ENCODE measurements around the gene RUFY3. TPM values are rescaled to one million over a fixed set of nuclear protein-coding genes. Genes with fewer than 3 reads are reported as not detected.
A peak's percentile ranks its signal among the peaks of the same experiment; 100 is the strongest.

RUFY3 gene
- total RNA-seq, 1 donor from 2014 or later: 92.4 TPM

DNA sequence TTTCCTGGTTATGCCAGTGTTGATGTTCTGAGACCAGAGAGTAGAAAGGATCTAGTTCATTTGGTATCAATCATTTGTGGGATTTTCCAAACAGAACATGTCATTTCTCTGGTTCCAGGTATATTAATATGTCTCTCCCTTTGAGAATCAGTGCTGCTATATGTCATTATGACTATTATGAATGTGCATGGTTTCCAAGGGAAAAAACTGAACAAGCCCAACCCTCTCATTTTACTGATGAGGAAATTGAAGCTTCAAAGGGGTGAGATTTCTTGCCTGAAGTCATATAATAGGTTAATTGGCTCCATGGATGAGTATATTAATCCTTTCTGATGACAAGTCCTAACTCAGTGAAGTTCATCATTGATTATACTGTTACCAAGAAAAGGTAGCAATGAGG is 31.9 kb downstream of the RUFY3 start:
- intact Hi-C loops (cut with DNase I): no loop called here
- DNase-seq (no peak), ATAC-seq (no peak)
- Histone ChIP-seq H3K4me1 (no peaks in the 10 kb centered on the region), H3K36me3 (no peaks in the 10 kb centered on the region), H3K27me3 (ENCODE audit: low read depth) (no peaks in the 10 kb centered on the region), H3K27ac (no peak overlapping the region), H3K9me3 (no peaks in the 10 kb centered on the region), H3K4me3 (no peak overlapping the region)
- TF ChIP-seq, protein P1, sequence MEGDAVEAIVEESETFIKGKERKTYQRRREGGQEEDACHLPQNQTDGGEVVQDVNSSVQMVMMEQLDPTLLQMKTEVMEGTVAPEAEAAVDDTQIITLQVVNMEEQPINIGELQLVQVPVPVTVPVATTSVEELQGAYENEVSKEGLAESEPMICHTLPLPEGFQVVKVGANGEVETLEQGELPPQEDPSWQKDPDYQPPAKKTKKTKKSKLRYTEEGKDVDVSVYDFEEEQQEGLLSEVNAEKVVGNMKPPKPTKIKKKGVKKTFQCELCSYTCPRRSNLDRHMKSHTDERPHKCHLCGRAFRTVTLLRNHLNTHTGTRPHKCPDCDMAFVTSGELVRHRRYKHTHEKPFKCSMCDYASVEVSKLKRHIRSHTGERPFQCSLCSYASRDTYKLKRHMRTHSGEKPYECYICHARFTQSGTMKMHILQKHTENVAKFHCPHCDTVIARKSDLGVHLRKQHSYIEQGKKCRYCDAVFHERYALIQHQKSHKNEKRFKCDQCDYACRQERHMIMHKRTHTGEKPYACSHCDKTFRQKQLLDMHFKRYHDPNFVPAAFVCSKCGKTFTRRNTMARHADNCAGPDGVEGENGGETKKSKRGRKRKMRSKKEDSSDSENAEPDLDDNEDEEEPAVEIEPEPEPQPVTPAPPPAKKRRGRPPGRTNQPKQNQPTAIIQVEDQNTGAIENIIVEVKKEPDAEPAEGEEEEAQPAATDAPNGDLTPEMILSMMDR (IDR thresholded peaks at IDR 0.05): no peak

GRCh38 chr4:70754470-70754869 is 32.7 kb downstream of the RUFY3 start:
- Histone ChIP-seq H3K27me3 (ENCODE audit: low read depth) (no peaks in the 10 kb centered on the region), H3K27ac (no peak overlapping the region), H3K4me1 (peaks cover 2% of the 10 kb centered on the region), H3K9me3 (no peaks in the 10 kb centered on the region), H3K4me3 (no peak overlapping the region), H3K36me3 (no peaks in the 10 kb centered on the region)
- intact Hi-C loops (cut with DNase I): no loop called here
- TF ChIP-seq, protein P1 (IDR thresholded peaks at IDR 0.05): no peak
- ATAC-seq (no peak), DNase-seq (no peak)

DNA sequence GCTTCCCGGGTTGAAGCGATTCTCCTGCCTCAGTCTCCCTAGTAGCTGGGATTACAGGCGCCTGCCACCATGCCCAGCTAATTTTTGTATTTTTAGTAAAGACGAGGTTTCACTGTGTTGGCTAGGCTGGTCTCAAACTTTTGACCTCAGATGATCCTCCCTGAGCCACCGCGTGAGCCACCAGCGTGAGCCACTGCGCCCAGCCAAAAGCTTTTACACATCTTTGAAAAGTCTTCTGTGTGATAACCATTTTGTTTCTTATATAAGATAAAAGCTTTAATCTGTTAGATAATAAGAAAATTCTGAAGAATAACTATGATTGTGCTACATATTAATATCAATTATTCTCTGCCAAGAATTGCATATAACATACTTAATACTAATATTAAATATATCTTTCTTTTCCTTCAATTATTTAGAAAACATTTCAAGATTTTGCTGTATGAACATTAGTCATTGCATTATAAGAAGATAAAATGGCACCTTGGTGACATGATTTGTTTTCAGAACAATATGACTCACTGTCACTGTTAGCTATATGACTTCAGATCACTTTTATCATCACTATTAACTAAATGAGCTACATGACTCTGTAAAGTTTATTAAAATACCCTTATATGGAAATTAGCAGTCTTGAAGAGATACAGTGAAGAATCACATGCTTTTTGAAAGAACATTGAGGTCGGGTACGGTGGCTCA is 33.4 kb downstream of the RUFY3 start:
- DNase-seq (no peak), ATAC-seq (no peak)
- H3K4me3 ChIP-seq: no peak overlapping the region
- intact Hi-C loops (cut with DNase I): no loop called here
- no peak overlapping the region for H3K27ac ChIP-seq
- H3K4me1 ChIP-seq: peaks cover 9% of the 10 kb centered on the region
- H3K36me3 ChIP-seq: no peaks in the 10 kb centered on the region
- H3K9me3 ChIP-seq: no peaks in the 10 kb centered on the region
- TF ChIP-seq, protein P1 (IDR thresholded peaks at IDR 0.05): no peak
- no peaks in the 10 kb centered on the region for H3K27me3 ChIP-seq (ENCODE audit: low read depth)

- DNase-seq (no peak), ATAC-seq (no peak)
- H3K9me3 ChIP-seq: no peaks in the 10 kb centered on the region
- H3K4me3 ChIP-seq: peak overlapping the region; percentile 9
- H3K27ac ChIP-seq: no peak overlapping the region
- TF ChIP-seq, protein P1 (IDR thresholded peaks at IDR 0.05): no peak
- no peaks in the 10 kb centered on the region for H3K27me3 ChIP-seq (ENCODE audit: low read depth)
- H3K36me3 ChIP-seq: peaks cover 15% of the 10 kb centered on the region
- intact Hi-C loops (cut with DNase I): no loop called here
- peaks cover 10% of the 10 kb centered on the region for H3K4me1 ChIP-seq
Observed at GRCh38 chr4:70759126-70759525, 37.4 kb downstream of the RUFY3 start.

DNA sequence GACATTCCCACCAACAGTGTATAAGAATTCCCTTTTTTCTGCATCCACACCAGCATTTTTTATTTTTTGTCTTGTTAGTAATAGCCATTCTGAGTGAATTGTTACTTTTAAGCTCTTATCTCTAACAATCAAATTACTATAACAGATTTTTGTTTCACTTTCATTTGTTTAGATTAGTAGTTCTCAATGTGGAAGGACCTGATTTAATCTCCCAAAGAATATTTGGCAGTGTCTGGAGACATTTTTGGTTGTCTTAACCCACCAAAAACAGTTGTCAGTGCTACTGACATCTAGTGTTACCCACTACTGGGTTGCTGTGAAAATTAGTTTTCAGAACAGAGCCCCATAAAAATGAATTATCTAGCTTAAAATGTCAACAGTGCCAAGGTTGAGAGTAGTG is 37.9 kb downstream of the RUFY3 start:
- DNase-seq: no peak
- intact Hi-C loops (cut with DNase I): no loop called here
- Histone ChIP-seq H3K4me3 (peak overlapping the region; percentile 9), H3K9me3 (no peaks in the 10 kb centered on the region), H3K36me3 (peaks cover 20% of the 10 kb centered on the region), H3K4me1 (peaks cover 10% of the 10 kb centered on the region), H3K27me3 (ENCODE audit: low read depth) (no peaks in the 10 kb centered on the region), H3K27ac (no peak overlapping the region)
- ATAC-seq: no peak
- TF ChIP-seq, protein P1 (IDR thresholded peaks at IDR 0.05): no peak

Data from lower lobe of right lung (tissue), 2 donors.